ENCODE results near the gene FAF1.
A peak's percentile ranks its signal among the peaks of the same experiment; 100 is the strongest.
"Not testable (repeated sequence)": the region's sequence is repeated elsewhere in the genome, so short reads cannot be mapped to it uniquely, and the experiment has no call there.

FAF1 gene

GRCh38 chr1:50901872-50902271, 58.2 kb downstream of the FAF1 start:
- no peak for DNase-seq

- no peak for DNase-seq
These were observed 61.3 kb downstream of the FAF1 start for GRCh38 chr1:50898773-50899172.

- DNase-seq = no peak
These were observed 65.7 kb downstream of the FAF1 start for GRCh38 chr1:50894340-50894739.

- DNase-seq = no peak
These were observed 66.6 kb downstream of the FAF1 start for GRCh38 chr1:50893466-50893865.

GRCh38 chr1:50887555-50887954, 72.5 kb downstream of the FAF1 start:
- DNase-seq = not testable (repeated sequence)

GRCh38 chr1:50880373-50880772, 79.7 kb downstream of the FAF1 start:
- DNase-seq = no peak

GRCh38 chr1:50879137-50879536, 80.9 kb downstream of the FAF1 start:
- DNase-seq = no peak

- no peak for DNase-seq
These were observed 81.6 kb downstream of the FAF1 start for GRCh38 chr1:50878434-50878833.

GRCh38 chr1:50877641-50878040, 82.4 kb downstream of the FAF1 start:
- no peak for DNase-seq

- DNase-seq = peak; percentile 82
These were observed 86.4 kb downstream of the FAF1 start for GRCh38 chr1:50873458-50874187.

- DNase-seq = not testable (repeated sequence)
These were observed 95.2 kb downstream of the FAF1 start for GRCh38 chr1:50864845-50865244.

- no peak for DNase-seq
These were observed 98.3 kb downstream of the FAF1 start for GRCh38 chr1:50861772-50862171.

GRCh38 chr1:50860702-50861101, 99.4 kb downstream of the FAF1 start:
- DNase-seq = no peak

GRCh38 chr1:50860256-50860655, 99.8 kb downstream of the FAF1 start:
- DNase-seq = no peak

- DNase-seq = no peak
These were observed 100.4 kb downstream of the FAF1 start for GRCh38 chr1:50859657-50860056.

GRCh38 chr1:50858761-50859160, 101.3 kb downstream of the FAF1 start:
- DNase-seq = no peak

- no peak for DNase-seq
These were observed 102.4 kb downstream of the FAF1 start for GRCh38 chr1:50857702-50858101.

GRCh38 chr1:50853325-50853724, 106.7 kb downstream of the FAF1 start:
- DNase-seq = peak; percentile 41

- peak; percentile 80 for DNase-seq
These were observed 107.2 kb downstream of the FAF1 start for GRCh38 chr1:50852889-50853288.

GRCh38 chr1:50851466-50851865, 108.6 kb downstream of the FAF1 start:
- DNase-seq = no peak

- DNase-seq = no peak
These were observed 109.0 kb downstream of the FAF1 start for GRCh38 chr1:50851034-50851433.

- DNase-seq = no peak
These were observed 112.8 kb downstream of the FAF1 start for GRCh38 chr1:50847303-50847702.

- no peak for DNase-seq
These were observed 113.7 kb downstream of the FAF1 start for GRCh38 chr1:50846224-50846839.

- peak; percentile 26 for DNase-seq
These were observed 118.2 kb downstream of the FAF1 start for GRCh38 chr1:50841791-50842387.
